ENCODE measurements around the gene CD247. TPM values are rescaled to one million over a fixed set of nuclear protein-coding genes. Genes with fewer than 3 reads are reported as not detected.
A peak's percentile ranks its signal among the peaks of the same experiment; 100 is the strongest.

Gene CD247
- total and polyA plus RNA-seq, 9 of the 15 experiments (the other 6 are each of a cell fraction or from before 2014, with no cell fraction given), result 0.08 to 0.42 (median 0.28) TPM; not detected in 5

- TF ChIP-seq ZBTB7A (IDR thresholded peaks at IDR 0.05; ENCODE audit: borderline replicate concordance, control insufficient read depth, low read depth, low read length), result no peak
- no peak for TF ChIP-seq GTF2F1 (IDR thresholded peaks at IDR 0.05; ENCODE audit: low read depth, low read length)
- TF ChIP-seq E2F6 (IDR thresholded peaks at IDR 0.05; ENCODE audit: borderline replicate concordance in 1 of 2, extremely low read depth in 1 of 2, insufficient read depth in 1 of 2, insufficient read length in 1 of 2, low read depth in 1 of 2, low read length in 1 of 2, poor library complexity in 1 of 2, severe bottlenecking in 1 of 2), result peak in 1 of 2 experiments; percentile 23
- TF ChIP-seq ZC3H4 (CRISPR knock-in tag; IDR thresholded peaks at IDR 0.05; ENCODE audit: borderline replicate concordance), result no peak
- TF ChIP-seq WHSC1 (IDR thresholded peaks at IDR 0.05; ENCODE audit: low read length), result no peak
- TF ChIP-seq MYBL2 (IDR thresholded peaks at IDR 0.05; ENCODE audit: low read depth), result no peak
- TF ChIP-seq MYBL2 (CRISPR knock-in tag; IDR thresholded peaks at IDR 0.05; ENCODE audit: borderline replicate concordance), result no peak
- no peak for TF ChIP-seq ZBTB8A (IDR thresholded peaks at IDR 0.05; ENCODE audit: partially characterized antibody)
- no peak for TF ChIP-seq GATAD2B (IDR thresholded peaks at IDR 0.05; ENCODE audit: borderline replicate concordance)
- TF ChIP-seq ZBTB40 (IDR thresholded peaks at IDR 0.05), result peak; percentile 46; the same call in 1 of the 2 replicates
- no peak for TF ChIP-seq ZBTB40 (CRISPR knock-in tag; IDR thresholded peaks at IDR 0.05)
- no peak for TF ChIP-seq ZBTB34 (CRISPR knock-in tag; IDR thresholded peaks at IDR 0.05)
- TF ChIP-seq OTX1 (CRISPR knock-in tag; IDR thresholded peaks at IDR 0.05), result no peak
These were observed 35.9 kb upstream of the CD247 start (continued) for GRCh38 chr1:167554028-167554779.
